ENCODE data around the gene BCCIP.

The BCCIP gene

DNA sequence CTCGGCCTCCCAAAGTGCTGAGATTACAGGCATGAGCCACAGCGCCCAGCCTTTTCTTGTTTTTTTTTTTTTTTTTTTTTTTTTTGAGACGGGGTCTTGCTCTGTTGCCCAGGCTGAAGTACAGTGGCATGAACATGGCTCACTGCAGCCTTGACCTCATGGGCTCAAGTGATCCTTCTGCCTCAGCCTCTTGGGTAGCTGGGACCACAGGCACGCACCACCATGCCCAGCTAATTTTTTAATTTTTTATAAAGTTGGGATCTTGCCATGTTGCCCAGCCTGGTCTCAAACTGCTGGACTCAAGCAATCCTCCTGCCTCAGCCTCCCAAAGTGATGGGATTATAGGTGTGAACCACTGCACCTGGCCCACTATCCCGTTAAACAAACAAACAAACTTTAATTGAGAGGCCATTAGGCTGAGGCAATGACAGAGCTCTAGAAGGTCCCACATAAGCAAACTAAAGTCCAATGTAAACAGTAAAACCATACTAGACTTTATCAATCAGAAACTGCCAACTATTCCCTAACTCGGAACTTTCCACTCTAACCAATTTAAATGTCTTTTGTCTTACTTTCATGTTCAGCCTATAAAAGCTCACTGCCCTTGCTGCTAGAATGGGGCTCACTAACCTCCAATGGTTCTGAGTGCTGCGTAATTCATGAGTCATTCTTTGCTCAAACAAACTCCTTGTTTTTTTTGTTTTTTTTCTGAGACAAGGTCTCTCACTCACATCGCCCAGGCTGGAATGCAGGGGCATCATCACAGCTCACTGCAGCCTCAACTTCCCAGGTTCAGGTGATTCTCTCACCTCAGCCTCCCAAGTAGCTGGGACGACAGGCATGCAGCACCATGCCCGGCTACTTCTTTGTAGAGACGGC, 55.9 kb downstream of the BCCIP start:
- DNase-seq (ENCODE audit: low spot score in 2 of 2) (no peak), ATAC-seq (ENCODE audit: low read depth) (no peak)
- H3K36me3 Mint-ChIP-seq = peaks cover 27% of the 10 kb centered on the region
- H3K9me3 Mint-ChIP-seq = peaks cover 2% of the 10 kb centered on the region
- no peaks in the 10 kb centered on the region for H3K4me1 Mint-ChIP-seq
- H3K4me3 Mint-ChIP-seq = no peak overlapping the region
- H3K27me3 Mint-ChIP-seq = no peaks in the 10 kb centered on the region
- H3K27ac Mint-ChIP-seq = no peak overlapping the region

DNA sequence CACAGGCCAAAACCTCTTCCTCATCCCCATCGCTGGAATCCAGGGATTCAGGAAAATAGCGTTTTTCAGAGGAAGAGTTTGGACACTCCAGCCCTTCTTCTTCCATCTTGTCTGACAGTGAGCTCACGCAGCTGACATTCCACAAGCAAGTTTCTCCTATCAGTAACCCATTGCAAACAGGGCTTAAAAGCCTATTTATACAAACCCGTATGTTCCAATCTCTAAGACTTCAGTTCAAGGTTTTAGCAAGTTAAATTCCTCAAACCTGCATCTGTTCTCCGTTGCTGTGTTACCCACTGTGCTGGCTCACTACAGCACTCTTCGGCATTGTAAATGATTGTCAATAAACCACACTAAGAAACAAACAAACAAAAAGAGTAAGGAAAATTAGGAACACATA, 57.4 kb downstream of the BCCIP start:
- Mint-ChIP-seq H3K4me3 (no peak overlapping the region), H3K27me3 (no peaks in the 10 kb centered on the region), H3K36me3 (peaks cover 20% of the 10 kb centered on the region), H3K27ac (no peak overlapping the region), H3K4me1 (no peaks in the 10 kb centered on the region), H3K9me3 (peaks cover 2% of the 10 kb centered on the region)
- ATAC-seq (ENCODE audit: low read depth) = no peak
- DNase-seq (ENCODE audit: low spot score in 2 of 2) = no peak

DNA sequence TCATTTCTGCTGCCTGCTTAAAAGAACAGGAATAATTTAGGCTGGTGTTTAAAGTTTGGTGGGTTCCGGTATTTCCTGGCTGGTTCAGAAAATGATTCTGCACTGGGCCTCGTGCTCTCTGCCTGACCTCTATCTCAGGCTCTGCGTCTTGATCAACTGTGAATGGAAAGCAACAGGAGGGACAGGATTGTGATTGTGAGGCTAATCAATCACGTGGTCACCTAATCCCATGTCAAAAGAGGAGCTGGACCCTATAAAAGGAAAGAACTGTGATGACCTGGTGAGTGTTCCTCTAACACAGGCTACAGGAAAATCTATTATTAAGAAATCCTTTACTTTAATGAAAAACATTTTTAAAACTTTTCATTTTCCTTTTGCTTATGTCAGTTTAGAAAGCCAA, 57.8 kb downstream of the BCCIP start, which contains the start of gene DHX32:
Gene DHX32, minus strand, starts transcription at position 101 of the 400 bp plus-strand sequence. CDS start 468 bp downstream, outside the sequence.
- Mint-ChIP-seq H3K9me3 (no peaks in the 10 kb centered on the region), H3K4me3 (no peak within 1 kb of the TSS), H3K27me3 (no peaks in the 10 kb centered on the region), H3K27ac (no peak within 1 kb of the TSS), H3K36me3 (peaks cover 16% of the 10 kb centered on the region), H3K4me1 (no peaks in the 10 kb centered on the region)
- ATAC-seq (ENCODE audit: low read depth) (no peak), DNase-seq (ENCODE audit: low spot score in 2 of 2) (no peak)

DNA sequence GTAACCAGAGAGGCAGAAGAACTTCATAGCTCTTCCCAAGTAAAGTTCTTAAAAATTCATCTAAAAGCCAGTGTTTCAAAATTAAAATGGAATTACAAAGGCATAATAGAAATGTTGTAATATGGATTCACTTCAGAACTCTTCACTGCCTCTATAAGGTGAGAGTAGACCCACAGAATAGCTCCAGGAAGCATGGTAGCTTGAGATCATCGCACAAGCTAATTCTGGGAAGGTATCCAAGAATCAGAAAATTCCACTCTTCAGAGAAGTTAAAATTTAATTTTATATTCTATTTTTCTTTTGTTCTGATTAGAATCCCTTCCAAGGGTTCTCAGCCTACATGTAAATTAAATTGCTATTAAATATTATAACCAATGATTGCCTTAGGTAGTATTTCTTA, 59.2 kb downstream of the BCCIP start:
- DNase-seq (ENCODE audit: low spot score in 2 of 2) (no peak), ATAC-seq (ENCODE audit: low read depth) (no peak)
- Mint-ChIP-seq H3K36me3 (peaks cover 13% of the 10 kb centered on the region), H3K27me3 (no peaks in the 10 kb centered on the region), H3K4me3 (no peak overlapping the region), H3K9me3 (no peaks in the 10 kb centered on the region), H3K4me1 (no peaks in the 10 kb centered on the region), H3K27ac (no peak overlapping the region)

DNA sequence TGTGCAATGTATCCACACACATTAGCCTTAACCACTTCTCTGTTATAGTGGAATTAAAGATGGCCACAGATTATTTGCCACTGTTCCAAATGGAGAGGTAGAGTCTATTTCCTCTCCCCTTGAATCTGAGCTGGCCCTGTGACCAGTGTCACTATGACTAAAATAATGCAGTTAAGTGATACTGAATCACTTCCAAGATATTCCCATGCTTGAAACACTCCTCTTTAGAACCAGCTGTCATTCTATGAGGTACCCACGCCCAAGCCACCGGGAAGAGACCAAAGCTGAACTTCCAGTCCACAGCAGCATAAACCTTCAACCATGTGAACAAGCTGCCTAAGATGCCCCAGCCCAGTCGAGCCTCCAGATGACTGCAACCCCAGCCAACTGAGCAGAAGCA, 59.9 kb downstream of the BCCIP start:
- Mint-ChIP-seq H3K36me3 (peaks cover 13% of the 10 kb centered on the region), H3K27ac (no peak overlapping the region), H3K9me3 (no peaks in the 10 kb centered on the region), H3K4me3 (no peak overlapping the region), H3K27me3 (no peaks in the 10 kb centered on the region), H3K4me1 (no peaks in the 10 kb centered on the region)
- DNase-seq (ENCODE audit: low spot score in 2 of 2) (no peak), ATAC-seq (ENCODE audit: low read depth) (no peak)
